ENCODE data around the gene ADAMTSL4.

Gene ADAMTSL4

GRCh38 chr1:150534002-150534401 lies 15.2 kb upstream of the ADAMTSL4 start:
- DNase-seq (ENCODE audit: low read depth in 2 of 3, low spot score in 2 of 3): no peak

DNA sequence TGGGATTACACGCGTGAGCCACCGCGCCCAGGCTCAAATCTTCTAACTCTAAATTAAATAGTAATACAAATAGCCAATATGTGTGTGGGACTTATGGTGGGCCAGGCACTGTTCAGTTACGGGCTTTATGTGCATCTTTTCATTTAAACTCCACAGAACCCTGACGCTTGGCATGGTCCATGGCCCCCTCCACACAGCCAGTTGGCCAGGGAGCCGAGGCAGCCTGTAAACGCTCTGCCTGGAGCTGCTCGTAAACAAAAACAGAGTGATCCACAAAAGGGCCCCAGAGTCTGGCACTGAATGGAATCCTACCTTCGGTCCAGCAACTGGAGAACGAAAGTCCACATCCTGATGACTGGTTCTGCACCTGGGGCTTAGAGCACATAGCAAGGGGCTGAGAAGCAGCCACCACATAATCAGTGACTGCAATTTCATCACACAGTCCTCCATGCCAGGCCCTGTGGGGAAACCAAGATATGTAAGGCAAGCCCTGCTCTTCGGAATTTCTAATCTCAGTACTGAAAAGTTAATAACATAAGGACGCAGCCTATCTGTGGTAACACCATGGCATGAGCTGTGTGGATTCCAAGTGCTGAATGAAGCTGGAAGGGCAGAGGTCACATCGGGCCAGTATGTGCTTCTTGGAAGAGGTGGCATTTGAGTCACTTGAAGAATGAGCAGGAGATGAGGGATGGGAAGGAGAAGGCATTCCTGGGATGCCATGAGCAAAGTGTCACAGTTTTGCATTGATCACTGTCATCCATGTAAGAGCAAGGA lies 13.5 kb upstream of the ADAMTSL4 start:
- DNase-seq (ENCODE audit: low read depth in 2 of 3, low spot score in 2 of 3): no peak

DNA sequence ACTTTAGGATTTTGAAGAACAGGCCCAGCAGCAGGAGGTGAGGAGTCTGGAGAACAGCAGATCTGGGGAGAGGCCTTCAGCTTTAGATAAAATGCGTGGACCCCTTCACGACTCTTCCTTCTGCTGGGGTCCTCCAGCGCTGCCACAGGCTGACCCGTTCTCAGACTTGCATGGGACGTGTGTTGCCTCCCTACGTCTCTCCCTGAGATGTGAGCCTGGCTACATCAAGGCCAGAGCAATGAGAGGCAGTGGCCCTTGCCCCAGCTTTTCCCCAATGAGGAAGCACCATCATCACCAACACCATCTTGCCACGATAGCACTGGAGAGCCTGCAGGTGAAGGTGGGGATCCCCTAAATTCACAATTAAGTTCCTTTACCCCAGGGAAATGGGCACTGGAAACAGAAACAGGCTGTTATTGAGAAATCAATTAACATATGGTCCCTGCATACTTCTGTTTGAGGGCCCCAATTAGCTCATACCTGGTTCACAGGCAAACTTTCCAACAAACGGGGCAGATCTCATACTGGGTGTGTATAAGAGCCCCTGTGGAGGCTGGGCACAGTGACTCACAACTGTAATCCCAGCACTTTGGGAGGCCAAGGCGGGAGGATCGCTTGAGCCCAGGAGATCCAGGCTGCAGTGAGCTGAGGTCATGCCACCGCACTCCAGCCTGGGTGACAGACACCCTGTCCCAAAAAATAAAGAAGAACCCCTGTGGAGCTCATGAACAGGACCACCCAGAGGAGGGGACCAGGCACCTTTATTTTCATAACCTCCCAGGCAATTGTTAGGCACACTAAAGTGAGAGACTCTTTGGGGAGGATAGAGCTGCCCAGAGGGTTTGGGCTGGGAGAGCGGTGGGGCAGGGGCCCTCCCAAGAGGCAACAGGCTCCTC lies 12.1 kb upstream of the ADAMTSL4 start:
- DNase-seq (ENCODE audit: low read depth in 2 of 3, low spot score in 2 of 3): no peak

- no peak for DNase-seq (ENCODE audit: low read depth in 2 of 3, low spot score in 2 of 3)
These were observed 11.2 kb upstream of the ADAMTSL4 start for GRCh38 chr1:150537732-150538684.

DNA sequence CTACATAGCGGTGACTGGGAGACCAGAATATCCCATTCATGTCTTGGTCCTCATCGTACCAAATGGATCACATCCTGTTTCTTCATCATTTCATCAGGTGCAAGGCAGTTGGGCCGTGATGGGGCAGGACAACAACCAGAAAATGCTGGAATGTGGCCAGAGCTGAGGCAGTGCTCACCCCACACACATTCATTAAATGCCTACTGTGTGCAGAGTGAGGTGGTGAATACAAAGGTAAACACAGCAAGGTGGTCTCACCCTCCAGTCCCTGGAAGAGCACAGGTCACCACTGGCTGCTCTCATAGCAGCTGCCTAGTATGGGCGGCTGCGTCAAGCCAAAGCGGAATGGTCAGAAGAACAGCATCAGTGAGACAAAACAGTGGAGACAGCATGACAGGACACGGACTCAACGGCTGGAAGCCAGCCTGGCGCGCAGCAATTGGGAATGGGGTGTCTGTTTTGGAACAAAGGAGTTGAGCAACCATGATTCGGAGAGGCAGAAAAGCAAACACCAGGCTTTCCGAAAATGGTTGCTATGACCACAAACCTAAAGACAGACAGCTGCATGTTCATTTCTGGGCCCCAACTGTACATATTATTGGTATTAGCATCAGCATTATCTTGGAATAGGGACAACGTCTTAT lies 5.6 kb upstream of the ADAMTSL4 start:
- DNase-seq (ENCODE audit: low read depth in 2 of 3, low spot score in 2 of 3): no peak

DNA sequence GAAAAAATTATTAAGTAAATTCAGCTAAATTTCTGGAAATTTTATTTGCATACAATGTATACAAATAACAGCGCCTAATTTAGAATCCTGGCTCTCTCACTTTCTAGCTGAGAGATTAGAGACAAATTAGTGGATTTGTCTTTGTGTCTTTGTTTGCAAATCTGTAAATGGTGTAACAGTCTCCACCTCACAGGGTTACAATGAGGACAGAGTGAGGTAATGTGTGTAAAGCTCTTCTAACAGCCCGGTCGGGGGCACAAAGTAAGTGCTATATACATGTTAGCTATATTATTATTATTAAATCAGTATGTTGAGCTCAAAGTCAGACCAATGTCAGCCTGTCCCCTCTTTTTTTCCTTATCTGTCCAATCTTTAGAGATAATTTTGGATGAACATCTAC lies 5.0 kb upstream of the ADAMTSL4 start:
- DNase-seq (ENCODE audit: low read depth in 2 of 3, low spot score in 2 of 3): no peak

DNA sequence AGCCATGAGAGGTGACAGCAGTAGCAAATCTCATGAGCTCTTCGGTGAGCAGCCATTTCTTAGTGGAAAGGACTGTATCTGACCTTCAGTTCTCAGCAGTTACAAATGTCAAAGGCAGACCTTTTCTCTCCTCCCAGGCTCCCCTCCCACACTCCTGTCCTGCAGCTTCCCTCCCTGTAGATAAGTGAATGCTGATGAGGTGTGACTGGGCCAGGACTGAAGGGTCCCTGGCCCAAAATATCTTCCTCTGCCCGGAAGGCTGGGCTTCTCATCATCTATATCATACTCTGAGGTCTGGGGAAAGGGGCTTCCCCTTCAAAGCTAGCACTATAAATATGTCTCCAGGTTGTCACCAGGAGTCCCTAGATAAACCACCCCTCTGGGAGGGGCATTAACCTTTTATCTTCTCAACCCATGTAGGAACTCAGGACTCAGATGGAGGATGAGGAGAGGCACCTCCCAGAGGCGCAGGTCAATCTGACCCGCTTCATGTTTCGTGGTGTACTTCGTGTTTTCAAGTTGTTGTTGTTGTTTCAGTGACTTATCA lies 3.6 kb upstream of the ADAMTSL4 start:
- DNase-seq (ENCODE audit: low read depth in 2 of 3, low spot score in 2 of 3): no peak

GRCh38 chr1:150546294-150546937 lies 2.8 kb upstream of the ADAMTSL4 start:
- DNase-seq (ENCODE audit: low read depth in 2 of 3, low spot score in 2 of 3): no peak

DNA sequence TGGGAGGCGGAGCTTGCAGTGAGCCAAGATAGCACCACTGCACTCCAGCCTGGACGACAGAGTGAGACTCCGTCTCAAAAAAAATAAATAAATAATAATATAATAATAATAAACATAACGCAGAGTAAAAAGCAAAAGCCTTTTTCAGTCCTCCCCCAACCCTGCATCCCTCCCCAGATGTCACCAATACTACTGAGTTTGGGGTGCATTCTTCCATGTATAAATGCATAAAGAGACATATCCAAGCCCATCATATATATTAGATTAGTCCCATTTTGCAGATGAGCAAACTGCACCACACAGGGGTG lies 930 bp upstream of the ADAMTSL4 start:
- no peak for DNase-seq (ENCODE audit: low read depth in 2 of 3, low spot score in 2 of 3)

GRCh38 chr1:150549496-150550221 lies 451 bp downstream of the ADAMTSL4 start:
- no peak for DNase-seq (ENCODE audit: low read depth in 2 of 3, low spot score in 2 of 3)

DNA sequence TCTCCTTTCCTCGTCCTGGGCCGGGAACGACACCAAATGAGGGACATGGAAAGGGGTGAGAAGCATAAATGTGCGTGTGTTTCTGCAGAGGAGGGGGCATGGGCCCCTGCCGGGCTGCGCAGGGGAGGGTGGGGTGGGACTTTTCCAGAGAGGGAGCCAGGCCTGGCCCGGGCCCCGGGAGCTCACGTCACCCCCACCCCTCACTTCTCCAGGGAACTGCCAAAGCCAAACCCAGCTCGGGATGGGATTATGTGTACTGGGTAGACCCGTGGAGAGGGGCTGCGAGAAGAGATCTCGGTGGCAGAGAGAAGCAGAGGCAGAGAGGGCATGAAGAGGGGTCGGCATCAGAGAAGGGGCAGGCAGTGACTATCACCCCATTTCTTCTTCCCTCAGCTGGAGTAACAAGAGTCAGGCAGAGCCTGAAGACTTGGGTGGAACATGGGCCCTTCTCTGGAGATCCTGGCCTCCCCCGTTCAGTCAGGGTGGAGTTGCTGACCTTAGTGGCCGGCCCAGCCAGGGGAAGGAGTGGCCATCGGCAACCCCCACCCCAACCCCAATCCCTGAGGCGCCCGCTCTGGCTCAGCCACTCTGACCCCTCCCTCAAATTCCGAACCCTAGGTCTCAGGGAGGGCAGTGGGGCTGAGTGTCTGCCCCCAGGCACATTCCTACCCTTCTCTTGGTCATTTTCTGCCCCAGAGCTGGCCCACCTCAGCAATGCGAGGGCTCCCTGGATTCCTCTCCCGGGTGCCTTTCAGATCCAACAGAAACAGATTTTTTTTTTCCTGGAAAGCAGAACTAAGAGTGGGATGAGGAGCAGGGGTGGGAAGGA lies 1.2 kb downstream of the ADAMTSL4 start:
- DNase-seq (ENCODE audit: low read depth in 2 of 3, low spot score in 2 of 3): no peak

GRCh38 chr1:150551051-150551783 lies 2.0 kb downstream of the ADAMTSL4 start:
- no peak for DNase-seq (ENCODE audit: low read depth in 2 of 3, low spot score in 2 of 3)

DNA sequence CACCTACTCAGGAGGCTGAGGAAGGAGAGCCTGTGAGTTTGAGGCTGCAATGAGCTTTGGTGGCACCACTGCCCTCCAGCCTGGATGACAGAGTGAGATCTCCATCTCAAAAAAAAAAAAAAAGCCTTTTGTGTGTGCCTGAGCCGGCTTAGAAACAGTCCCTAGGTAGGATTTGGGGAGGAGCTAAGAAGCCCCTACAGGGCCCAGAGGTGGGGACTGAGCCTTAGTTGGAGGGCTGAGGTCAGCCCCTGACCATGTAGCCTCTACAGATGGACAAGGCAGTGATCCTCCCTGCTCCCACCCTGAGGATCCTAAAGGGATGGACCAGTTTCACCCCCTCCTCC lies 2.5 kb downstream of the ADAMTSL4 start:
- DNase-seq (ENCODE audit: low read depth in 2 of 3, low spot score in 2 of 3): no peak

DNA sequence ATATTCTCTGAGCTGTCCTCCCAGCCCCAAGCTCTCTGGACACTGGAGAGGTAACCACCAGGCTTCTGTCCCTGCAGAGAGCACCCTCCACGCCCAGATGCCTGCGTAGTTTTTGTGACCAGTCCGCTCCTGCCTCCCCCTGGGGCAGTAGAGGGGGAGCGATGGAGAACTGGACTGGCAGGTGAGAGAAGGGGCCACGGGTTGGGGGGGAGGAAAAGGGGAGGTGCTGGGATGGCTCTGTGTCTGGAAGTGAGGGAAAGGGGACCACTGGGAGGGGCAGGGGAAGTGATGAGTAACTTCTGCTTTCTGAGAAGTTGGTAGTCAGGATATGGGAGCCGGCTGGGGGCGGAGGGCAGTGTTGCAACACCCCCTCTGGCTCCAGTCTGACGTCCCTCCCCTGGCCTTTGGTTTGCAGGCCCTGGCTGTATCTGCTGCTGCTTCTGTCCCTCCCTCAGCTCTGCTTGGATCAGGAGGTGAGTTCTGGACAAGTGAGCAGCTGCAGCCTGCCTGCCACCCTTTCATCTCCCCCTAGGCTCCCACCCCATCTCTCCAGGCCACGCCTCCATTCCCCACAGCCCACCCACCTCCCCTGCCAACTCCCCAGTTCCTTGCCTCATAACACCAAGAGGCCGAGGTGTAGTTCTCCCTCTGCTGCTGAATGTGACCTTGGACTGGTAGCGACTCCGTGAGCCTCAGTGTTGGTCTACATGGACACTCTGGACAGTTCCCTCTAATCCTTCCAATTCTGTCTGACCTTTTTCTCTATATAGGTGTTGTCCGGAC lies 3.1 kb downstream of the ADAMTSL4 start:
- no peak for DNase-seq (ENCODE audit: low read depth in 2 of 3, low spot score in 2 of 3)

DNA sequence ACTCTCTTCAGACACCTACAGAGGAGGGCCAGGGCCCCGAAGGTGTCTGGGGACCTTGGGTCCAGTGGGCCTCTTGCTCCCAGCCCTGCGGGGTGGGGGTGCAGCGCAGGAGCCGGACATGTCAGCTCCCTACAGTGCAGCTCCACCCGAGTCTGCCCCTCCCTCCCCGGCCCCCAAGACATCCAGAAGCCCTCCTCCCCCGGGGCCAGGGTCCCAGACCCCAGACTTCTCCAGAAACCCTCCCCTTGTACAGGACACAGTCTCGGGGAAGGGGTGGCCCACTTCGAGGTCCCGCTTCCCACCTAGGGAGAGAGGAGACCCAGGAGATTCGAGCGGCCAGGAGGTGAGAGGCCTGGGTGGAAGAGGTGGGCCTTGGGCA lies 3.7 kb downstream of the ADAMTSL4 start:
- DNase-seq (ENCODE audit: low read depth in 2 of 3, low spot score in 2 of 3): no peak

- DNase-seq (ENCODE audit: low read depth in 2 of 3, low spot score in 2 of 3): no peak
These were observed 4.3 kb downstream of the ADAMTSL4 start for GRCh38 chr1:150553392-150554085.

DNA sequence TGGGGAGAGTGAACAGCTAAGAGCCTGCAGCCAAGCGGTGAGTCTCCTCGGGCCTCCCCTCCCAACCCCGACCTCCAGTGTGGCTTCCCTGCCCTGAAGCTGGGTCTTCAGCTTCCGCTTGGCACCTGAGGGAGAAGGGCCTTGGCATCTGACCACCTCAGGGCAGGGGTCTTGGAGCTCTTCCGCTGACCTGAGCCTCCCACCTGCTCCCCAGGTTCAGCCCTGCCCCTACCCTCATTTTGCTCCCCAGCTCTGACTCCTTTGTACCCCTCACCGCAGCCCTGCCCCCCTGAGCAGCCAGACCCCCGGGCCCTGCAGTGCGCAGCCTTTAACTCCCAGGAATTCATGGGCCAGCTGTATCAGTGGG lies 4.9 kb downstream of the ADAMTSL4 start:
- DNase-seq (ENCODE audit: low read depth in 2 of 3, low spot score in 2 of 3): no peak

All from activated CD8-positive, alpha-beta memory T cell treated with anti-CD3 and anti-CD28 coated beads for 48 hours (primary cell).